Measurements from ENCODE around the gene PVRIG.
"Not testable (repeated sequence)": the region's sequence is repeated elsewhere in the genome, so short reads cannot be mapped to it uniquely, and the experiment has no call there.

DNA sequence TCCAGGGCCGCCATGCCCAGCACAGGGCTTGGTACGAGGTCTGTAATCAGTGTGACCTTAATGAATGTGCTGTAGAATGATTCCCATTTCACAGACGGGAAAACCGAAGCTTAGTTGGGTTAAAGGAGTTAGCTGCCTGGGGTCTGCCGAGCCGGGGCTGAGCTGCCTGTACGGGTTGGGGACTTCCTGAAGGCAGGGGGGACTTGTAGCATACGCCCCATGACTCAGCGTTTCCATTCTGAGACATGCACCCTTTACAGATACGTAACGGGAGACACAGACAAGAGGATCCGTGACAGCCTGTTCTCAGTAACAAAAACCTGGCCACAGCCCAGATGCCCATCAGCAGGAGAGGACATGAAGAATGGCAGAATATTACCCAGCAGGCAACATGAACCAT lies 23.6 kb downstream of the PVRIG start:
- TF ChIP-seq, protein P1, sequence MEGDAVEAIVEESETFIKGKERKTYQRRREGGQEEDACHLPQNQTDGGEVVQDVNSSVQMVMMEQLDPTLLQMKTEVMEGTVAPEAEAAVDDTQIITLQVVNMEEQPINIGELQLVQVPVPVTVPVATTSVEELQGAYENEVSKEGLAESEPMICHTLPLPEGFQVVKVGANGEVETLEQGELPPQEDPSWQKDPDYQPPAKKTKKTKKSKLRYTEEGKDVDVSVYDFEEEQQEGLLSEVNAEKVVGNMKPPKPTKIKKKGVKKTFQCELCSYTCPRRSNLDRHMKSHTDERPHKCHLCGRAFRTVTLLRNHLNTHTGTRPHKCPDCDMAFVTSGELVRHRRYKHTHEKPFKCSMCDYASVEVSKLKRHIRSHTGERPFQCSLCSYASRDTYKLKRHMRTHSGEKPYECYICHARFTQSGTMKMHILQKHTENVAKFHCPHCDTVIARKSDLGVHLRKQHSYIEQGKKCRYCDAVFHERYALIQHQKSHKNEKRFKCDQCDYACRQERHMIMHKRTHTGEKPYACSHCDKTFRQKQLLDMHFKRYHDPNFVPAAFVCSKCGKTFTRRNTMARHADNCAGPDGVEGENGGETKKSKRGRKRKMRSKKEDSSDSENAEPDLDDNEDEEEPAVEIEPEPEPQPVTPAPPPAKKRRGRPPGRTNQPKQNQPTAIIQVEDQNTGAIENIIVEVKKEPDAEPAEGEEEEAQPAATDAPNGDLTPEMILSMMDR (conservative IDR thresholded peaks at IDR 0.05; ENCODE audit: low read length): not testable (repeated sequence)
- not testable (repeated sequence) for TF ChIP-seq EZH2phosphoT487 (IDR thresholded peaks at IDR 0.05; ENCODE audit: borderline replicate concordance)

Data from Loucy (cell line).